ENCODE results near the gene MPZL2. TPM values are rescaled to one million over a fixed set of nuclear protein-coding genes. Genes with fewer than 3 reads are reported as not detected.

The MPZL2 gene
- total and polyA plus RNA-seq, 7 donors: 1.0 to 8.1 (median 3.4) TPM

DNA sequence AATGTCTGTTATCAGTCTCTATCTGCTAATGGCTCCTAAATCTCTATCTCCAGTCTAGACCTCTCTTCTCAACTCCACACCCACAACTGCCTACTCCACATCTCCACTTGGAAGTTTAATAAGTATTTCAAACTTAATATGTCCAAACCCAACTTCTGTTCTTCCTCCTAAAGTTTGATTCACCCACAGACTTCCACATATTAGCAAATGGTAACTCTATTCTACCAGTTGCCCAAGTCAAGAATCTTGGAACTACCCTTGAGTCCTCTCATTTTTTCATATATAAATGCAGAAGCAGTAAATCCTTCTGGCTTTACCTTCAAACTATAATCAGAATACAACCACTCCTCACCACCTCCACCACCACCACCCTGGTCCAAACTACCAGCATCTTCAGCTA is 32.6 kb downstream of the MPZL2 start:
- Histone ChIP-seq H3K4me3 (no peak overlapping the region), H3K27ac (no peak overlapping the region), H3K4me1 (no peaks in the 10 kb centered on the region), H3K9me3 (no peaks in the 10 kb centered on the region), H3K27me3 (ENCODE audit: insufficient read depth in 3 of 3, low read length in 2 of 3) (peaks cover 0 to 5% (median 4%) of the 10 kb centered on the region in 3 donors), H3K36me3 (ENCODE audit: insufficient read depth in 1 of 2, low read depth in 1 of 2) (no peaks in the 10 kb centered on the region)
- intact Hi-C loops (cut with DNase I): no loop called here
- ATAC-seq: no peak
- DNase-seq: no peak
- no peak for TF ChIP-seq CTCF (IDR thresholded peaks at IDR 0.05)

DNA sequence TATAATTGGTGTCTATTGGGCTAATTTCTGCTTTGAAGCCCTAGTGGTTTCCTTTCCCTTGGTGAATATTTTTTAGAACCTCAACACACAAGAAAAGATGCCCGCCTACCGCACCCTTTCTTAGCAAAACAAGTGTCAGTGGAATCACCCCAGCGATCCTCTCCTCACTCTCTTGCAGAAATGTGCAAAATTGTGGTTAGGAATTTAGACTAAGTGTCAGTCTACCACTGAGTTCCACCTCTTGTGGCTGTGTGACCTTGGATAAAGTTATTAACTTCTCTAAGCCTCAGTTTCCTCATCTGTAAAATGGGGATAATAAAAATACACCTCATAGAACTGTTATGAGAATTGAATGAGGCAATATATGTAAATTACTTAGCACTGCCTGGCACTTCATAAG is 34.0 kb downstream of the MPZL2 start:
- no peaks in the 10 kb centered on the region for H3K36me3 ChIP-seq (ENCODE audit: insufficient read depth in 1 of 2, low read depth in 1 of 2)
- WGBS, 3 donors: 93 to 97% (median 93%) methylated on average over 3 of the region's 3 CpGs

GRCh38 chr11:118229274-118229847 is 34.7 kb downstream of the MPZL2 start:
- no peaks in the 10 kb centered on the region for H3K4me1 ChIP-seq

More for the DNA sequence above, 34.0 kb downstream of the MPZL2 start:
- DNase-seq (no peak), ATAC-seq (no peak)
- H3K4me3 ChIP-seq: no peak overlapping the region
- no peak for TF ChIP-seq CTCF (IDR thresholded peaks at IDR 0.05)
- peaks cover 0 to 5% (median 4%) of the 10 kb centered on the region in 3 donors for H3K27me3 ChIP-seq (ENCODE audit: insufficient read depth in 3 of 3, low read length in 2 of 3)
- intact Hi-C loops (cut with DNase I): no loop called here
- H3K27ac ChIP-seq: no peak overlapping the region
- H3K4me1 ChIP-seq: no peaks in the 10 kb centered on the region
- H3K9me3 ChIP-seq: no peaks in the 10 kb centered on the region

GRCh38 chr11:118227865-118228785 is 36.0 kb downstream of the MPZL2 start:
- WGBS, 3 donors: 87 to 90% (median 89%) methylated on average over 8 of the region's 8 CpGs
- intact Hi-C loops (cut with DNase I): no loop called here
- Histone ChIP-seq H3K4me3 (no peak overlapping the region), H3K27me3 (ENCODE audit: insufficient read depth in 3 of 3, low read length in 2 of 3) (peaks cover 0 to 4% (median 3%) of the 10 kb centered on the region in 3 donors), H3K27ac (no peak overlapping the region), H3K36me3 (ENCODE audit: insufficient read depth in 1 of 2, low read depth in 1 of 2) (no peaks in the 10 kb centered on the region), H3K9me3 (no peaks in the 10 kb centered on the region), H3K4me1 (no peaks in the 10 kb centered on the region)
- ATAC-seq (no peak), DNase-seq (no peak)
- TF ChIP-seq CTCF (IDR thresholded peaks at IDR 0.05): no peak

More at GRCh38 chr11:118229274-118229847, 34.7 kb downstream of the MPZL2 start:
- 70 to 76% (median 71%) methylated on average over 5 of the region's 5 CpGs for WGBS, 3 donors
- Histone ChIP-seq H3K36me3 (ENCODE audit: insufficient read depth in 1 of 2, low read depth in 1 of 2) (no peaks in the 10 kb centered on the region), H3K4me3 (no peak overlapping the region), H3K9me3 (no peaks in the 10 kb centered on the region), H3K27ac (no peak overlapping the region), H3K27me3 (ENCODE audit: insufficient read depth in 3 of 3, low read length in 2 of 3) (peaks cover 0 to 5% (median 4%) of the 10 kb centered on the region in 3 donors)
- TF ChIP-seq CTCF (IDR thresholded peaks at IDR 0.05): no peak
- ATAC-seq: no peak
- intact Hi-C loops (cut with DNase I): no loop called here
- DNase-seq: no peak
